ENCODE measurements around the gene FHDC1.
"Not testable (repeated sequence)": the region's sequence is repeated elsewhere in the genome, so short reads cannot be mapped to it uniquely, and the experiment has no call there.

GRCh38 chr4:152898133-152898532 is 38.0 kb upstream of the FHDC1 start:
- TF ChIP-seq EZH2phosphoT487 (IDR thresholded peaks at IDR 0.05; ENCODE audit: borderline replicate concordance, low read length); CTCF (IDR thresholded peaks at IDR 0.05; ENCODE audit: low read depth, low read length, poor library complexity, severe bottlenecking): not testable (repeated sequence)
